Keratinocyte (primary cell): ENCODE results near the gene RSBN1. TPM values are rescaled to one million over a fixed set of nuclear protein-coding genes. Genes with fewer than 3 reads are reported as not detected.

Source experiments
- DNase-seq: peaks from one replicate; pipeline ENCODE4 v3.0.0-alpha.2; 2011; ENCODE audit warnings: low read depth, missing footprints, low spot score
- FAIRE-seq: peaks from 2 replicates; lab custom pipeline; 2011; peaks lifted over from hg19 to GRCh38; lab: Jason Lieb, UNC
- H2AFZ ChIP-seq: 2 replicates; pipeline ENCODE4 v1.6.0; 2012; ENCODE audit warnings: low read length, control low read depth, inconsistent platforms; ENCODE audit not compliant: control insufficient read depth
- H3K27ac ChIP-seq: 2 replicates; pipeline ENCODE4 v1.5.1; 2011; ENCODE audit warnings: low read length; ENCODE audit not compliant: control insufficient read depth, insufficient read depth
- H3K27me3 ChIP-seq: 3 replicates; pipeline ENCODE4 v1.6.0; 2011; ENCODE audit warnings: low read length; ENCODE audit not compliant: control insufficient read depth, insufficient read depth; ENCODE audit errors: extremely low read depth
- H3K36me3 ChIP-seq, 2 experiments: 2 replicates in 1 of 2; 3 replicates in 1 of 2; pipeline ENCODE4 v1.5.1; 2011; ENCODE audit warnings: low read length in 2 of 2, mild to moderate bottlenecking in 1 of 2; ENCODE audit not compliant: control insufficient read depth in 2 of 2, insufficient read depth in 2 of 2; ENCODE audit errors: extremely low read depth in 1 of 2
- H3K4me1 ChIP-seq: 3 replicates; pipeline ENCODE4 v1.5.1; 2011; ENCODE audit warnings: low read length; ENCODE audit not compliant: control insufficient read depth, insufficient read depth; ENCODE audit errors: extremely low read depth
- H3K4me2 ChIP-seq: 3 replicates; pipeline ENCODE4 v1.6.0; 2011; ENCODE audit warnings: low read depth, low read length; ENCODE audit not compliant: control insufficient read depth, insufficient read depth; ENCODE audit errors: extremely low read depth
- H3K4me3 ChIP-seq, 3 experiments: fragments of 200-600 bp in 1 of 3; sonication (generic) in 1 of 3; 2 replicates in 2 of 3; 3 replicates in 1 of 3; pipeline ENCODE4 v1.5.1; 2011 to 2016; ENCODE audit warnings: low read length in 3 of 3, mild to moderate bottlenecking in 3 of 3, control low read depth in 2 of 3, inconsistent platforms in 1 of 3, low read depth in 1 of 3, mixed read lengths in 1 of 3, mixed run types in 1 of 3, moderate library complexity in 1 of 3; ENCODE audit not compliant: control insufficient read depth in 2 of 3, insufficient read depth in 2 of 3; ENCODE audit errors: extremely low read depth in 1 of 3
- H3K79me2 ChIP-seq: 2 replicates; pipeline ENCODE4 v1.6.0; 2012; ENCODE audit warnings: low read length; ENCODE audit not compliant: control insufficient read depth, insufficient read depth
- H3K9ac ChIP-seq: 3 replicates; pipeline ENCODE4 v1.6.0; 2011; ENCODE audit warnings: low read length; ENCODE audit not compliant: control insufficient read depth, insufficient read depth; ENCODE audit errors: extremely low read depth
- H3K9me1 ChIP-seq: 3 replicates; pipeline ENCODE4 v1.6.0; 2011; ENCODE audit warnings: low read length; ENCODE audit not compliant: control insufficient read depth, insufficient read depth; ENCODE audit errors: extremely low read depth
- H3K9me3 ChIP-seq: 2 replicates; pipeline ENCODE4 v1.5.1; 2012; ENCODE audit warnings: low read depth, low read length; ENCODE audit not compliant: control insufficient read depth
- H4K20me1 ChIP-seq: 3 replicates; pipeline ENCODE4 v1.6.0; 2011; ENCODE audit warnings: low read length; ENCODE audit not compliant: control insufficient read depth, insufficient read depth; ENCODE audit errors: extremely low read depth
- CTCF ChIP-seq, 3 experiments: IDR thresholded peaks in 1 of 3; conservative IDR thresholded peaks in 1 of 3; optimal IDR thresholded peaks in 1 of 3; 2 replicates in 2 of 3; 3 replicates in 1 of 3; pipeline versions ENCODE3 to v1.5.1; 2011; ENCODE audit warnings: low read length in 3 of 3, mild to moderate bottlenecking in 3 of 3, moderate library complexity in 2 of 3, control low read depth in 1 of 3, inconsistent platforms in 1 of 3; ENCODE audit not compliant: insufficient read depth in 2 of 3; ENCODE audit errors: extremely low read depth in 1 of 3
- EZH2 ChIP-seq: IDR thresholded peaks from one replicate; pipeline ENCODE4 v1.6.1; 2012; ENCODE audit warnings: inconsistent platforms, mild to moderate bottlenecking, low read length, moderate library complexity
- dilution Hi-C: fragments of 300-500 bp; cut with MboI; formaldehyde crosslinking; loops from one replicate; pipeline ENCODE4 v1.7.0; 2020; ENCODE audit warnings: low sequenced_read_pairs; ENCODE audit not compliant: extremely low pct_ligation_motif_present
- polyA plus RNA-seq, 5 experiments: library from polyadenylated mRNA; depleted of rRNA in 3 of 5; stranded (reverse) in 3 of 5; stranded (forward) in 1 of 5; unstranded in 1 of 5; fragments of >200 nt; gene quantifications; 1 replicate in 1 of 5; 2 replicates in 3 of 5; 3 replicates in 1 of 5; pipeline versions ENCODE4 v1.2.1 to v1.2.3, GENCODE V29; 2011 to 2012; ENCODE audit warnings: missing spikeins in 2 of 5, low read depth in 1 of 5, low replicate concordance in 1 of 5

RSBN1 gene
- polyA plus RNA-seq, 1 donor (not counting 4 experiments of a cell fraction or from before 2014, with no cell fraction given): 10.4 TPM

- Histone ChIP-seq H3K36me3 (no peaks in the 10 kb centered on the region), H3K4me2 (peak overlapping the region; percentile 88), H3K79me2 (peaks cover 42% of the 10 kb centered on the region), H3K9me1 (no peaks in the 10 kb centered on the region), H3K4me3 (peak overlapping the region; percentile 39 to 64 (median 51)), H3K27ac (peak overlapping the region; percentile 73), H4K20me1 (no peaks in the 10 kb centered on the region), H2AFZ (peak overlapping the region; percentile 79), H3K4me1 (peaks cover 24% of the 10 kb centered on the region), H3K9ac (peak overlapping the region; percentile 68), H3K27me3 (no peaks in the 10 kb centered on the region), H3K9me3 (no peaks in the 10 kb centered on the region)
- DNase-seq (no peak), FAIRE-seq (no peak)
- peak in 1 of 3 experiments; percentile 5 for TF ChIP-seq CTCF (optimal IDR thresholded peaks at IDR 0.05 in 1 of 3, IDR thresholded peaks at IDR 0.05 in 1 of 3, conservative IDR thresholded peaks at IDR 0.05 in 1 of 3; ENCODE audit: extremely low read depth in 1 of 3, insufficient read depth in 2 of 3, low read length in 3 of 3)
- no peak for TF ChIP-seq EZH2
- dilution Hi-C loops: no loop called here
These were observed 422 bp upstream of the RSBN1 start for GRCh38 chr1:113812661-113813135.

- peak overlapping the region; percentile 94 to 99 (median 98) for H3K4me3 ChIP-seq
- no peaks in the 10 kb centered on the region for H3K27me3 ChIP-seq
- no peaks in the 10 kb centered on the region for H3K9me3 ChIP-seq
- H3K4me2 ChIP-seq: peak overlapping the region; percentile 87
- DNase-seq (no peak), FAIRE-seq (no peak)
- TF ChIP-seq CTCF (optimal IDR thresholded peaks at IDR 0.05 in 1 of 3, IDR thresholded peaks at IDR 0.05 in 1 of 3, conservative IDR thresholded peaks at IDR 0.05 in 1 of 3; ENCODE audit: extremely low read depth in 1 of 3, insufficient read depth in 2 of 3, low read length in 3 of 3): no peak
- no peak for TF ChIP-seq EZH2
- H3K79me2 ChIP-seq: peaks cover 53% of the 10 kb centered on the region
- H3K27ac ChIP-seq: peak overlapping the region; percentile 78
- dilution Hi-C loops: no loop called here
- H3K9me1 ChIP-seq: no peaks in the 10 kb centered on the region
- peak overlapping the region; percentile 90 for H3K9ac ChIP-seq
- peaks cover 24% of the 10 kb centered on the region for H3K4me1 ChIP-seq
- peak overlapping the region; percentile 61 for H2AFZ ChIP-seq
- H4K20me1 ChIP-seq: no peaks in the 10 kb centered on the region
- H3K36me3 ChIP-seq: no peaks in the 10 kb centered on the region
These were observed 954 bp downstream of the RSBN1 start for GRCh38 chr1:113811156-113811887.
